Measurements from ENCODE around the gene MRPS22. TPM values are rescaled to one million over a fixed set of nuclear protein-coding genes. Genes with fewer than 3 reads are reported as not detected.

MRPS22 gene
- total and polyA plus RNA-seq, 4 donors = 33.3 to 54.9 (median 44.6) TPM

DNA sequence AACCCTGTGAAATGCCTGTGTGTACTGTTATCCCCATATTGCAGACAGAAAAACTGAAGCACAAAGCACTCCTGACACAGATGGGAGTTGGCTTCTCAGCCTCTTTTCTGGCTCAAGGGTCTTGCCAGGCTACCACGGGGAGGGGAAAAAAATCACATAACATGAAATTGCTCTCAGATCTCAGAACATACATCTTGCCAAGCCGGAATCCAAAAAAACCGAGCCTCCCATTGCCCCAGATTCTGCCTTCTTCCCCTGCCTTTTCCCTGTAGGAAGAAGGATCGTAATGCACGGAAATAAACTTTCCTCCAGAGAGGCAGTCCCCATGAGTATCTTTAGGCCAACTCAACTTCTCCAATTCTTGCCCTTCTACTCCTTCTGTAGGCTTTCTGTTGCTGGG, 16.6 kb upstream of the MRPS22 start:
- DNase-seq (ENCODE audit: low spot score) = no peak
- TF ChIP-seq, protein P1, sequence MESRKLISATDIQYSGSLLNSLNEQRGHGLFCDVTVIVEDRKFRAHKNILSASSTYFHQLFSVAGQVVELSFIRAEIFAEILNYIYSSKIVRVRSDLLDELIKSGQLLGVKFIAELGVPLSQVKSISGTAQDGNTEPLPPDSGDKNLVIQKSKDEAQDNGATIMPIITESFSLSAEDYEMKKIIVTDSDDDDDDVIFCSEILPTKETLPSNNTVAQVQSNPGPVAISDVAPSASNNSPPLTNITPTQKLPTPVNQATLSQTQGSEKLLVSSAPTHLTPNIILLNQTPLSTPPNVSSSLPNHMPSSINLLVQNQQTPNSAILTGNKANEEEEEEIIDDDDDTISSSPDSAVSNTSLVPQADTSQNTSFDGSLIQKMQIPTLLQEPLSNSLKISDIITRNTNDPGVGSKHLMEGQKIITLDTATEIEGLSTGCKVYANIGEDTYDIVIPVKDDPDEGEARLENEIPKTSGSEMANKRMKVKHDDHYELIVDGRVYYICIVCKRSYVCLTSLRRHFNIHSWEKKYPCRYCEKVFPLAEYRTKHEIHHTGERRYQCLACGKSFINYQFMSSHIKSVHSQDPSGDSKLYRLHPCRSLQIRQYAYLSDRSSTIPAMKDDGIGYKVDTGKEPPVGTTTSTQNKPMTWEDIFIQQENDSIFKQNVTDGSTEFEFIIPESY (IDR thresholded peaks at IDR 0.05) = no peak
- TF ChIP-seq, protein P2, sequence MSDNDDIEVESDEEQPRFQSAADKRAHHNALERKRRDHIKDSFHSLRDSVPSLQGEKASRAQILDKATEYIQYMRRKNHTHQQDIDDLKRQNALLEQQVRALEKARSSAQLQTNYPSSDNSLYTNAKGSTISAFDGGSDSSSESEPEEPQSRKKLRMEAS (IDR thresholded peaks at IDR 0.05) = no peak
- TF ChIP-seq HNF4G (IDR thresholded peaks at IDR 0.05) (no peak), FOXA1 (IDR thresholded peaks at IDR 0.05) (no peak), EGR1 (IDR thresholded peaks at IDR 0.05; ENCODE audit: low read depth in 2 of 2) (no peak), YY1 (IDR thresholded peaks at IDR 0.05) (no peak), JUND (IDR thresholded peaks at IDR 0.05) (no peak), RXRA (IDR thresholded peaks at IDR 0.05) (no peak)
- TF ChIP-seq, protein P3, sequence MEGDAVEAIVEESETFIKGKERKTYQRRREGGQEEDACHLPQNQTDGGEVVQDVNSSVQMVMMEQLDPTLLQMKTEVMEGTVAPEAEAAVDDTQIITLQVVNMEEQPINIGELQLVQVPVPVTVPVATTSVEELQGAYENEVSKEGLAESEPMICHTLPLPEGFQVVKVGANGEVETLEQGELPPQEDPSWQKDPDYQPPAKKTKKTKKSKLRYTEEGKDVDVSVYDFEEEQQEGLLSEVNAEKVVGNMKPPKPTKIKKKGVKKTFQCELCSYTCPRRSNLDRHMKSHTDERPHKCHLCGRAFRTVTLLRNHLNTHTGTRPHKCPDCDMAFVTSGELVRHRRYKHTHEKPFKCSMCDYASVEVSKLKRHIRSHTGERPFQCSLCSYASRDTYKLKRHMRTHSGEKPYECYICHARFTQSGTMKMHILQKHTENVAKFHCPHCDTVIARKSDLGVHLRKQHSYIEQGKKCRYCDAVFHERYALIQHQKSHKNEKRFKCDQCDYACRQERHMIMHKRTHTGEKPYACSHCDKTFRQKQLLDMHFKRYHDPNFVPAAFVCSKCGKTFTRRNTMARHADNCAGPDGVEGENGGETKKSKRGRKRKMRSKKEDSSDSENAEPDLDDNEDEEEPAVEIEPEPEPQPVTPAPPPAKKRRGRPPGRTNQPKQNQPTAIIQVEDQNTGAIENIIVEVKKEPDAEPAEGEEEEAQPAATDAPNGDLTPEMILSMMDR (IDR thresholded peaks at IDR 0.05; ENCODE audit: low read depth, low read length, missing input control) = no peak
- TF ChIP-seq, protein P4, sequence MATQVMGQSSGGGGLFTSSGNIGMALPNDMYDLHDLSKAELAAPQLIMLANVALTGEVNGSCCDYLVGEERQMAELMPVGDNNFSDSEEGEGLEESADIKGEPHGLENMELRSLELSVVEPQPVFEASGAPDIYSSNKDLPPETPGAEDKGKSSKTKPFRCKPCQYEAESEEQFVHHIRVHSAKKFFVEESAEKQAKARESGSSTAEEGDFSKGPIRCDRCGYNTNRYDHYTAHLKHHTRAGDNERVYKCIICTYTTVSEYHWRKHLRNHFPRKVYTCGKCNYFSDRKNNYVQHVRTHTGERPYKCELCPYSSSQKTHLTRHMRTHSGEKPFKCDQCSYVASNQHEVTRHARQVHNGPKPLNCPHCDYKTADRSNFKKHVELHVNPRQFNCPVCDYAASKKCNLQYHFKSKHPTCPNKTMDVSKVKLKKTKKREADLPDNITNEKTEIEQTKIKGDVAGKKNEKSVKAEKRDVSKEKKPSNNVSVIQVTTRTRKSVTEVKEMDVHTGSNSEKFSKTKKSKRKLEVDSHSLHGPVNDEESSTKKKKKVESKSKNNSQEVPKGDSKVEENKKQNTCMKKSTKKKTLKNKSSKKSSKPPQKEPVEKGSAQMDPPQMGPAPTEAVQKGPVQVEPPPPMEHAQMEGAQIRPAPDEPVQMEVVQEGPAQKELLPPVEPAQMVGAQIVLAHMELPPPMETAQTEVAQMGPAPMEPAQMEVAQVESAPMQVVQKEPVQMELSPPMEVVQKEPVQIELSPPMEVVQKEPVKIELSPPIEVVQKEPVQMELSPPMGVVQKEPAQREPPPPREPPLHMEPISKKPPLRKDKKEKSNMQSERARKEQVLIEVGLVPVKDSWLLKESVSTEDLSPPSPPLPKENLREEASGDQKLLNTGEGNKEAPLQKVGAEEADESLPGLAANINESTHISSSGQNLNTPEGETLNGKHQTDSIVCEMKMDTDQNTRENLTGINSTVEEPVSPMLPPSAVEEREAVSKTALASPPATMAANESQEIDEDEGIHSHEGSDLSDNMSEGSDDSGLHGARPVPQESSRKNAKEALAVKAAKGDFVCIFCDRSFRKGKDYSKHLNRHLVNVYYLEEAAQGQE (IDR thresholded peaks at IDR 0.05) = no peak

DNA sequence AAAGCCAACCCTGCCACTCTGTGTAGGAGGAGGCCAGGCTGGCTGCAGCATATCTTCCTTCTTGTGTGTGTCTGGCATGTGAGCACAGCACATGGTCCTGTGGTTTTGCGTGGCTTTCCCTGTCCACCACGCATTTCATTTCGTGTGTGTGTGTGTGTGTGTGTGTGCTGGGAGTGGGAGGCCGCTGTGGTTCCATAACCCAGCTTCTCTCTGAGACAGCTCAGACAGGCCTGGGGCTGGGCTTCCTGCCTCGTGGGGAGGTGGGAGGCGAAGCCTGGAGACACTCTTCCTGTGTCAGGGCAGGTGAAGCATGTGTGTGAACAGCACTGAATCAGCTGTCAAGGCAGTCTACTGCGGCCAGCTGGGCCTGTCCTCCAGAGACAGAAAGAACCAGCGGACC, 16.0 kb upstream of the MRPS22 start:
- Histone ChIP-seq H3K27ac (ENCODE audit: low read depth in 1 of 2, low read length in 2 of 2) (no peak overlapping the region), H3K9me3 (ENCODE audit: control insufficient read depth in 4 of 4, low read length in 3 of 4) (no peaks in the 10 kb centered on the region), H3K4me1 (ENCODE audit: control insufficient read depth in 4 of 4, insufficient read depth in 4 of 4, low read length in 3 of 4) (peaks cover 0 to 5% (median 5%) of the 10 kb centered on the region in 4 donors), H3K27me3 (ENCODE audit: control insufficient read depth in 4 of 4, insufficient read depth in 4 of 4, low read length in 3 of 4) (peaks cover 0 to 3% (median 1%) of the 10 kb centered on the region in 4 donors), H3K36me3 (ENCODE audit: control insufficient read depth in 4 of 4, insufficient read depth in 3 of 4, low read depth in 1 of 4, low read length in 3 of 4) (no peaks in the 10 kb centered on the region), H3K4me3 (ENCODE audit: low read depth in 1 of 3, low read length in 3 of 3) (no peak overlapping the region), H3K9ac (ENCODE audit: low read depth in 1 of 2, low read length in 2 of 2) (no peak overlapping the region)
- no peak for DNase-seq (ENCODE audit: low spot score)
- WGBS = 88% methylated on average over 8 of the region's 8 CpGs
- TF ChIP-seq, protein P4 (IDR thresholded peaks at IDR 0.05) = no peak
- TF ChIP-seq FOXA2 (IDR thresholded peaks at IDR 0.05) = no peak
- TF ChIP-seq, protein P5, sequence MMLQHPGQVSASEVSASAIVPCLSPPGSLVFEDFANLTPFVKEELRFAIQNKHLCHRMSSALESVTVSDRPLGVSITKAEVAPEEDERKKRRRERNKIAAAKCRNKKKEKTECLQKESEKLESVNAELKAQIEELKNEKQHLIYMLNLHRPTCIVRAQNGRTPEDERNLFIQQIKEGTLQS (IDR thresholded peaks at IDR 0.05) = no peak
- TF ChIP-seq, protein P3 (IDR thresholded peaks at IDR 0.05; ENCODE audit: low read depth, low read length, missing input control) = no peak
- no peak for TF ChIP-seq JUND (IDR thresholded peaks at IDR 0.05)
- no peak for TF ChIP-seq SP1 (IDR thresholded peaks at IDR 0.05)
- no peak for TF ChIP-seq HNF4G (IDR thresholded peaks at IDR 0.05)
- TF ChIP-seq NR2F2 (IDR thresholded peaks at IDR 0.05) = no peak
- TF ChIP-seq, protein P1 (IDR thresholded peaks at IDR 0.05) = no peak
- TF ChIP-seq RXRA (IDR thresholded peaks at IDR 0.05) = no peak
- TF ChIP-seq EGR1 (IDR thresholded peaks at IDR 0.05; ENCODE audit: low read depth in 2 of 2) = no peak
- TF ChIP-seq YY1 (IDR thresholded peaks at IDR 0.05) = no peak
- no peak for TF ChIP-seq RAD21 (IDR thresholded peaks at IDR 0.05)
- TF ChIP-seq FOXA1 (IDR thresholded peaks at IDR 0.05) = no peak

More for the DNA sequence above, 16.6 kb upstream of the MRPS22 start:
- H3K4me1 ChIP-seq (ENCODE audit: control insufficient read depth in 4 of 4, insufficient read depth in 4 of 4, low read length in 3 of 4) = peaks cover 0 to 5% (median 5%) of the 10 kb centered on the region in 4 donors
- WGBS = 94% methylated on average over 5 of the region's 5 CpGs
- H3K9me3 ChIP-seq (ENCODE audit: control insufficient read depth in 4 of 4, low read length in 3 of 4) = no peaks in the 10 kb centered on the region
- no peak overlapping the region for H3K27ac ChIP-seq (ENCODE audit: low read depth in 1 of 2, low read length in 2 of 2)
- no peak overlapping the region for H3K9ac ChIP-seq (ENCODE audit: low read depth in 1 of 2, low read length in 2 of 2)
- no peak overlapping the region for H3K4me3 ChIP-seq (ENCODE audit: low read depth in 1 of 3, low read length in 3 of 3)
- peaks cover 0 to 2% (median under 1%) of the 10 kb centered on the region in 4 donors for H3K27me3 ChIP-seq (ENCODE audit: control insufficient read depth in 4 of 4, insufficient read depth in 4 of 4, low read length in 3 of 4)
- no peaks in the 10 kb centered on the region for H3K36me3 ChIP-seq (ENCODE audit: control insufficient read depth in 4 of 4, insufficient read depth in 3 of 4, low read depth in 1 of 4, low read length in 3 of 4)

Measured in liver (tissue), 9 donors.